ENCODE measurements around the gene CTSD. TPM values are rescaled to one million over a fixed set of nuclear protein-coding genes. Genes with fewer than 3 reads are reported as not detected.

CTSD gene
- total RNA-seq, 1 donor from 2014 or later: 949 TPM

- TF ChIP-seq, protein P1, sequence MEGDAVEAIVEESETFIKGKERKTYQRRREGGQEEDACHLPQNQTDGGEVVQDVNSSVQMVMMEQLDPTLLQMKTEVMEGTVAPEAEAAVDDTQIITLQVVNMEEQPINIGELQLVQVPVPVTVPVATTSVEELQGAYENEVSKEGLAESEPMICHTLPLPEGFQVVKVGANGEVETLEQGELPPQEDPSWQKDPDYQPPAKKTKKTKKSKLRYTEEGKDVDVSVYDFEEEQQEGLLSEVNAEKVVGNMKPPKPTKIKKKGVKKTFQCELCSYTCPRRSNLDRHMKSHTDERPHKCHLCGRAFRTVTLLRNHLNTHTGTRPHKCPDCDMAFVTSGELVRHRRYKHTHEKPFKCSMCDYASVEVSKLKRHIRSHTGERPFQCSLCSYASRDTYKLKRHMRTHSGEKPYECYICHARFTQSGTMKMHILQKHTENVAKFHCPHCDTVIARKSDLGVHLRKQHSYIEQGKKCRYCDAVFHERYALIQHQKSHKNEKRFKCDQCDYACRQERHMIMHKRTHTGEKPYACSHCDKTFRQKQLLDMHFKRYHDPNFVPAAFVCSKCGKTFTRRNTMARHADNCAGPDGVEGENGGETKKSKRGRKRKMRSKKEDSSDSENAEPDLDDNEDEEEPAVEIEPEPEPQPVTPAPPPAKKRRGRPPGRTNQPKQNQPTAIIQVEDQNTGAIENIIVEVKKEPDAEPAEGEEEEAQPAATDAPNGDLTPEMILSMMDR (IDR thresholded peaks at IDR 0.05): no peak
- H3K4me3 Mint-ChIP-seq (ENCODE audit: unreplicated experiment): no peak overlapping the region
- no peak overlapping the region for H3K27ac Mint-ChIP-seq (ENCODE audit: unreplicated experiment)
- H3K9me3 Mint-ChIP-seq (ENCODE audit: low read depth): no peaks in the 10 kb centered on the region
- no peaks in the 10 kb centered on the region for H3K36me3 Mint-ChIP-seq (ENCODE audit: low read depth)
- H3K27me3 Mint-ChIP-seq (ENCODE audit: low read depth): peaks cover 39% of the 10 kb centered on the region
- H3K4me1 Mint-ChIP-seq (ENCODE audit: low read depth): peaks cover 12% of the 10 kb centered on the region
- no peak for DNase-seq (ENCODE audit: low spot score)
These were observed 33.6 kb downstream of the CTSD start for GRCh38 chr11:1730059-1730629.

GRCh38 chr11:1729692-1730011, 34.1 kb downstream of the CTSD start:
- Mint-ChIP-seq H3K4me3 (ENCODE audit: unreplicated experiment) (no peak overlapping the region), H3K36me3 (ENCODE audit: low read depth) (no peaks in the 10 kb centered on the region), H3K27ac (ENCODE audit: unreplicated experiment) (no peak overlapping the region), H3K4me1 (ENCODE audit: low read depth) (peaks cover 15% of the 10 kb centered on the region), H3K27me3 (ENCODE audit: low read depth) (peaks cover 41% of the 10 kb centered on the region), H3K9me3 (ENCODE audit: low read depth) (no peaks in the 10 kb centered on the region)
- TF ChIP-seq, protein P1 (IDR thresholded peaks at IDR 0.05): no peak
- no peak for DNase-seq (ENCODE audit: low spot score)

DNA sequence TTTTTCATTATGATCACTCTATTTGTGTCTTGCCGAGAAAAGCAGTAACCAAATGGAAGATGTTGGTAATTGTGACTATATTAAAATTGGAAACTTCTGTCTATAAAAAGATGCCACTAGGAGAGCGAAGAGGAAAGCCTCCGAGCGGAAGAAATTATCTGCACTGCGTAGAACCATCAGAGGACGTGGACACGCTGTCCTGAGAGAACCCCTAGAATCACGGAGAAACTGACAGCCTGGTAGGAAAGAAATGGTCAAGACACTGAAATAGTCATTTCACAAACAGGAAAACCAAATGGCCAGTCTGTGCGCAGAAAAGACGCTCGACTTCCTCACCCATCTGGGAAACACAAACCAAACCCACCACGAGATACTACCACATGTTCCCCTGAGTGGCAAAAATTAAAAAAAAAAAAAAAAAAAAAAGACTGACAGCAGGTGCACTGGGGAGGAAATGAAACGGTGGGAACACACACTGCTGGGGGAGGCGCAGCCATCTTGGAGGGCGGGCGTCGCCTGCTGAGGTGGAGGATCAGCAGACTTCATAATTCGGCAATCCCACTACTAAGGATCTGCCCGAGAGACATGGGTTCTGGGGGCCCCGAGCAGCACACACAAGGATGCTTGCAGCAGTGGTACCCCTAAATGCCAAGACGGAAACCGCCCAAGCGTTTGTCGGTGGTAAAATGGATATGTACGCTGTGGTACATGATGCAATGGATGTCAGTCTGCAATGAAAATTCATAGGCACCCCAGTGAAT, 34.6 kb downstream of the CTSD start:
- Mint-ChIP-seq H3K9me3 (ENCODE audit: low read depth) (no peaks in the 10 kb centered on the region), H3K27ac (ENCODE audit: unreplicated experiment) (no peak overlapping the region), H3K4me1 (ENCODE audit: low read depth) (peaks cover 15% of the 10 kb centered on the region), H3K4me3 (ENCODE audit: unreplicated experiment) (no peak overlapping the region), H3K27me3 (ENCODE audit: low read depth) (peaks cover 44% of the 10 kb centered on the region), H3K36me3 (ENCODE audit: low read depth) (no peaks in the 10 kb centered on the region)
- DNase-seq (ENCODE audit: low spot score): no peak
- TF ChIP-seq, protein P1 (IDR thresholded peaks at IDR 0.05): no peak

- H3K4me1 Mint-ChIP-seq (ENCODE audit: low read depth): peaks cover 7% of the 10 kb centered on the region
- peaks cover 46% of the 10 kb centered on the region for H3K27me3 Mint-ChIP-seq (ENCODE audit: low read depth)
These were observed 35.4 kb downstream of the CTSD start for GRCh38 chr11:1728301-1728700.

DNA sequence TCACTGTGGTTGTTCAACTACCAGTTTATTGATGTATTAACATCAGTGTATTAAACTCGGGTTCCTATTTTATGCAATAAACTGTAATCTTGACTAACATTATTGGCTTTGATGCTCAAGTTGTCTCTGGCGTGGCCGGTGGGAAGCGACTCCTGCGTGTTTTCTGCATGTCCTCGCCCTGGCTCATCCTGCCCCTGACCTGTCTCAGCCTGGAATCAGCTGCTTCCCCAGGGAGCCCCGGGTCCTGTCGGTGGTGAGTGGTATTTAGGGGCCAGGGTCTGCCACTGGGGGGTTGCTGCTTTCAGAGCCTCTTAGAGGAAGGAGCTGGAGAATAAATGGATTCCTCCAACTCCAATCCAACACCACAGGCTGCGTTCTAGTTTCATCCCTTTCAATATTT, 35.9 kb downstream of the CTSD start:
- no peak overlapping the region for H3K4me3 Mint-ChIP-seq (ENCODE audit: unreplicated experiment)
- peaks cover 47% of the 10 kb centered on the region for H3K27me3 Mint-ChIP-seq (ENCODE audit: low read depth)
- no peaks in the 10 kb centered on the region for H3K9me3 Mint-ChIP-seq (ENCODE audit: low read depth)
- H3K36me3 Mint-ChIP-seq (ENCODE audit: low read depth): no peaks in the 10 kb centered on the region
- no peak overlapping the region for H3K27ac Mint-ChIP-seq (ENCODE audit: unreplicated experiment)
- TF ChIP-seq, protein P1 (IDR thresholded peaks at IDR 0.05): no peak
- H3K4me1 Mint-ChIP-seq (ENCODE audit: low read depth): peaks cover 6% of the 10 kb centered on the region
- DNase-seq (ENCODE audit: low spot score): no peak

More at GRCh38 chr11:1728301-1728700, 35.4 kb downstream of the CTSD start:
- DNase-seq (ENCODE audit: low spot score): no peak
- TF ChIP-seq, protein P1 (IDR thresholded peaks at IDR 0.05): no peak
- H3K27ac Mint-ChIP-seq (ENCODE audit: unreplicated experiment): no peak overlapping the region
- no peaks in the 10 kb centered on the region for H3K9me3 Mint-ChIP-seq (ENCODE audit: low read depth)
- H3K4me3 Mint-ChIP-seq (ENCODE audit: unreplicated experiment): no peak overlapping the region
- H3K36me3 Mint-ChIP-seq (ENCODE audit: low read depth): no peaks in the 10 kb centered on the region
